Fibroblast of villous mesenchyme (primary cell): ENCODE results near the gene ARHGAP10. TPM values are rescaled to one million over a fixed set of nuclear protein-coding genes. Genes with fewer than 3 reads are reported as not detected.

Source experiments
- DNase-seq: peaks from one replicate; pipeline ENCODE4 v3.0.0-alpha.2; 2010; ENCODE audit warnings: low read depth
- H3K4me3 ChIP-seq: 2 replicates; pipeline ENCODE4 v1.5.1; 2011; ENCODE audit warnings: low read depth, mild to moderate bottlenecking, low read length
- total RNA-seq: library from RNA; depleted of rRNA; stranded (reverse); fragments of >200 nt; gene quantifications from 2 replicates; pipeline ENCODE4 v1.2.3, GENCODE V29; 2012
- TF ChIP-seq, protein P1 (sequence below): IDR thresholded peaks from 2 replicates; pipeline ENCODE4 v1.5.1; 2012; ENCODE audit warnings: low read depth, mild to moderate bottlenecking, low read length; ENCODE audit not compliant: insufficient read depth

Gene ARHGAP10
- total RNA-seq, 1 donor, result 41.5 TPM

DNA sequence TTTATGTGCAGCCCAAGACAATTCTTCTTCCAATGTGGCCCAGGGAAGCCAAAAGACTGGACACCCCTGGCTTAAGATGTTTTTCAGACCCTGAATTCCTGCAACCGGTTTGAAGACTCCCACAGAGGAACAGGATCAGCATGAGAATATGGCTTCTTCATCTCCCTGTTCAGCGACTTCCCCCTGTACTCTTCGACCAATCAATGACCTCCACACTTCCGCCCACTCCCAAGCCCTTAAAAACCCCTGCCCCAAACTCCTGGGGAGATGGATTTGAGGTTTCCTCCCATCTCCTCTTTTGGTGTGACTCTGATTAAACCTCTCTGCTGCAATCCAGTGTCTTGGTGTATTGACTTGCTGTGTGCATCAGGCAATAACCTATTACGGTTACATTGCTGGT is 365.9 kb downstream of the ARHGAP10 start:
- DNase-seq, result no peak
- no peak overlapping the region for H3K4me3 ChIP-seq
- TF ChIP-seq, protein P1, sequence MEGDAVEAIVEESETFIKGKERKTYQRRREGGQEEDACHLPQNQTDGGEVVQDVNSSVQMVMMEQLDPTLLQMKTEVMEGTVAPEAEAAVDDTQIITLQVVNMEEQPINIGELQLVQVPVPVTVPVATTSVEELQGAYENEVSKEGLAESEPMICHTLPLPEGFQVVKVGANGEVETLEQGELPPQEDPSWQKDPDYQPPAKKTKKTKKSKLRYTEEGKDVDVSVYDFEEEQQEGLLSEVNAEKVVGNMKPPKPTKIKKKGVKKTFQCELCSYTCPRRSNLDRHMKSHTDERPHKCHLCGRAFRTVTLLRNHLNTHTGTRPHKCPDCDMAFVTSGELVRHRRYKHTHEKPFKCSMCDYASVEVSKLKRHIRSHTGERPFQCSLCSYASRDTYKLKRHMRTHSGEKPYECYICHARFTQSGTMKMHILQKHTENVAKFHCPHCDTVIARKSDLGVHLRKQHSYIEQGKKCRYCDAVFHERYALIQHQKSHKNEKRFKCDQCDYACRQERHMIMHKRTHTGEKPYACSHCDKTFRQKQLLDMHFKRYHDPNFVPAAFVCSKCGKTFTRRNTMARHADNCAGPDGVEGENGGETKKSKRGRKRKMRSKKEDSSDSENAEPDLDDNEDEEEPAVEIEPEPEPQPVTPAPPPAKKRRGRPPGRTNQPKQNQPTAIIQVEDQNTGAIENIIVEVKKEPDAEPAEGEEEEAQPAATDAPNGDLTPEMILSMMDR, result no peak

DNA sequence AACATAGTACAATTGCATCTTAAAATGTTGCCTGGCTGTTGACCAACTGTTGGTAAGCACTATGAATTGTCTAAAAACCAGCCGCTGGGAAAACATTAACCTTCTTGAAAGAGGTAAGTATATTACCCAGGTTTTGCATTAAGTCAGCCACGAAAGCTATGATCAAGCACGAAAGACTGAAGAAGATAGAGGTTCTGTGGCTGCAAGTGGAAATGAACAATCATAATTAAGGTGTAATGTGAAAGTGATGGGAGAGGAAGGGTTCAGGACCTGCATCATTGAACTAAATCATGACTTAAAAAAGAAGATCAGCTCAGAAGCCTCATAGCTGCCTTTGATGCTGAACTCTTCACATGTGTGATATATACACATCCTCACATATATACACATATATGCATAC is 369.3 kb downstream of the ARHGAP10 start:
- DNase-seq, result no peak
- TF ChIP-seq, protein P1, result no peak
- H3K4me3 ChIP-seq, result no peak overlapping the region

DNA sequence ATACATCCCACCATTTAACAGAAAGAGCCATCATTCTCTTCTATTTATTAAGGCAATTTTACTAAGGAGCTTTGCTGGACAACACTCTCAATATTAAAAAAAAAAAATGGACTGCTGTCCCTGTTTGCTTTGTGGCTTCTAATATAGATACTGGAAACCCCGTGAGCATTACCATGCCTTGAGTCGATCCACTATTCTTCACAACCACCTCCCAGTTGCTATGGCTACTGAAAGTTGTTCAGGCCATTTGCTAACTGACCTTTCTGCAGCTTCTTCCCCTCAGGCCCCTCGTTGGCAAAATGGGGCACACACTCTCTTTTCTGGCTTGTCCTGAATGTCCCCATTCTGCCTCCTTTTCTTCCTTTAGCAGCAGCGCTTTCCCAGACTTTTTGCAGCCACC is 369.9 kb downstream of the ARHGAP10 start:
- H3K4me3 ChIP-seq, result no peak overlapping the region
- TF ChIP-seq, protein P1, result no peak
- no peak for DNase-seq

DNA sequence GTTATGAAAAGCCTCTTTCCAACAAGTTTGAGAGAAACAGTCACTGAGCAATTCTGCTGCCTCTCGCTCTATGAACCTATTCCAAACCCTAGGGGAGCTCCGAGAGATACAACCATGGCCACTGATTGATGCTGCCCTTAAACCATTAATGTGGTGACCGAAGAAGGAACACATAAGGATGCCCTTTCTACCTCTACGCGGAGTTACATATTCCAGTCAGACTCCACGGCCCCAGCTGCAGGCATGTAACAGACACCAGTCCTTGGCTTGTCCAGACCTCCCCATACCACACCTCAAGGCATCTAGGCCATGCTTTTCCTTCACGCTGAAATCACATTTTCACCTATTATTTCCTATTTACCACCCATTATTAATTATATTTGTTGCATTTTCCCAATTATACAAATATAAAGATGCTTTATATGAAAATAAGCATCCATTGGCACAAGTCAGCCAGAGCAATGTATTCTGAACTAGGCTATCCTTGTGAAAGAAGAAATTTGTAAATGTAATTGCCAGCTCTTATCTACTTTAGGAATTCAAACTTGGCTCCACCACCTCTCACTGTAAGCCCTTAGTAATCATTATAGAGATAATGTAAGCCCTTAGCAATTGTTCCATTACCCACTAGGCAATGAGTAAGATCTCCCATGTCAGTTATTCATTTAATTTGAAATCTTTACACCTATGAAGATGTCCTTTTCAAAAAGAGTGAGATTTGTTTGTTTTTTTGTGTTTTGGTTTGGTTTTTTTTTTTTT is 371.9 kb downstream of the ARHGAP10 start:
- TF ChIP-seq, protein P1, result no peak
- DNase-seq, result no peak

DNA sequence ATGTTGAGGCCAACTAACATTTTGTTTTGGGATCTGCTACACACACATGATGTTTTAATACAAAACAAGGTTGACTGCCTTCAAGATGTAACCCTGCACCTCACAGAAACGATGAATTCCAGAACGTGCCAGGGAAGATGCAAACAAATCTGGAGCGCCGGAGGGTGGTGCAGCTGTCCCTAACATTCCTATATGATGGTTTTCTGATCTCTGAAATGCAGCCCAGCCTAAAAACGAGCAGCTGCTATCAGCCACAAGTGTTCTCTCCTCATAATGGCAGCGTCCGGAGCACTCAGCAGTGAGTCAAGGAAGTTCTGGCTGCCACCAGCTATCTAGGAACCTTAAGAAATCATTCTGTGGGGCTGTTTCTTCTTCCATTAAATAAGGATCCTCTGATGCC is 376.9 kb downstream of the ARHGAP10 start:
- TF ChIP-seq, protein P1, result no peak
- no peak for DNase-seq

More for the DNA sequence above, 371.9 kb downstream of the ARHGAP10 start:
- no peak overlapping the region for H3K4me3 ChIP-seq

DNA sequence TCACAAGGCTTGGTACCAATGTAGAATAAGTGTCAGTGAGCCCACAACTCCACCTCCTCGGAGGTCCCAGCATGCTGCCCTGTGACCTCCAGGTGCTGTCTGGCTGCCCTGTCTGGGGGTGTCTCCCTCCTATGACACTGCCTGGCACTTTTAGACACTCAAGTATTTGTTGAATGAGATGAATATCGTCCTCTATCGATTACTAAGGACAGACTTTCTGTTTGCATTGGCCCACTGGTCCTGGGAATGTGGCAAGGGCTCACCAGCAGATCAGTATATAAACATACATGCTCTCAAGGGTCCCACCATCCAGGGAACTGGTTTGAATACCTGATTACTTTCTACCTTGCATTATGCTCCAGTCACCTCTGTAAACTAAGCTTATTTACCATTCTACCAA is 377.3 kb downstream of the ARHGAP10 start:
- no peak overlapping the region for H3K4me3 ChIP-seq
- TF ChIP-seq, protein P1, result no peak
- no peak for DNase-seq

More for the DNA sequence above, 376.9 kb downstream of the ARHGAP10 start:
- H3K4me3 ChIP-seq, result no peak overlapping the region

DNA sequence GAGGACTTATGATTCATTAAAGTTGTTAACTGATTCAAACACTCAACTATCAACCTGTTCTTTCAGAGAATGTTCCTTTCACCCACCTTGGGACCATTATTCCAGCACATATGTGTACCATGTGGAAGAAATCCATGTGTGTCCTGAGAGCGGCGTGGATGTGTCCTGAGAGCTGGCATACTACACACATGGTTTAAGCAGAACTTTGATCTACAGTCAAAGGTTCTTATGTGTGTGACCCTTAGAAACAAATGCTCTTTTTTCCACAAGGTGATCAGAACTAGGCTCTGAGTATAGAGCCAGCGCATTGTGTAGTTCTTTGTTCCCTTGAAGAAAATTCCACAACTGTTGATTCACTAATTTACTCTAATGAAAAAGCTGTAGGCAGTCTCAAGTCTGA is 378.3 kb downstream of the ARHGAP10 start:
- TF ChIP-seq, protein P1, result no peak
- no peak for DNase-seq
- H3K4me3 ChIP-seq, result no peak overlapping the region
